Astrocyte (in vitro differentiated cells and primary cell): ENCODE data around the gene CA7. TPM values are rescaled to one million over a fixed set of nuclear protein-coding genes. Genes with fewer than 3 reads are reported as not detected.

Experiments
- DNase-seq: peaks from one replicate; pipeline ENCODE4 v3.0.0-alpha.2; 2010; ENCODE audit warnings: low read depth
- FAIRE-seq: peaks from 2 replicates; lab custom pipeline; 2011; peaks lifted over from hg19 to GRCh38; lab: Jason Lieb, UNC
- H2AFZ ChIP-seq: 2 replicates; pipeline ENCODE4 v1.6.0; 2012; ENCODE audit warnings: low read depth, low read length, inconsistent platforms
- H3K27ac ChIP-seq: 2 replicates; pipeline ENCODE4 v1.5.1; 2011; ENCODE audit warnings: low read depth, low read length, inconsistent platforms
- H3K27me3 ChIP-seq: 2 replicates; pipeline ENCODE4 v1.6.0; 2011; ENCODE audit warnings: low read length, inconsistent platforms; ENCODE audit not compliant: insufficient read depth
- H3K36me3 ChIP-seq: 2 replicates; pipeline ENCODE4 v1.5.1; 2011; ENCODE audit warnings: low read length, inconsistent platforms; ENCODE audit not compliant: insufficient read depth
- H3K4me1 ChIP-seq: 2 replicates; pipeline ENCODE4 v1.5.1; 2011; ENCODE audit warnings: low read length, inconsistent platforms; ENCODE audit not compliant: insufficient read depth
- H3K4me2 ChIP-seq: 2 replicates; pipeline ENCODE4 v1.6.0; 2012; ENCODE audit warnings: low read length, inconsistent platforms
- H3K4me3 ChIP-seq: 2 replicates; pipeline ENCODE4 v1.5.1; 2011; ENCODE audit warnings: low read depth, mild to moderate bottlenecking, low read length, inconsistent platforms; ENCODE audit not compliant: insufficient read depth
- H3K79me2 ChIP-seq: 2 replicates; pipeline ENCODE4 v1.6.0; 2012; ENCODE audit warnings: mild to moderate bottlenecking, low read length, inconsistent platforms; ENCODE audit not compliant: insufficient read depth
- H3K9ac ChIP-seq: 2 replicates; pipeline ENCODE4 v1.6.0; 2012; ENCODE audit warnings: mild to moderate bottlenecking, low read length, inconsistent platforms
- H3K9me3 ChIP-seq: 2 replicates; pipeline ENCODE4 v1.5.1; 2012; ENCODE audit warnings: low read depth, mild to moderate bottlenecking, low read length, inconsistent platforms; ENCODE audit not compliant: insufficient read depth
- H4K20me1 ChIP-seq: 2 replicates; pipeline ENCODE4 v1.6.0; 2012; ENCODE audit warnings: low read length, inconsistent platforms; ENCODE audit not compliant: insufficient read depth
- H3K27ac Mint-ChIP-seq: one replicate; pipeline ENCODE4 v1.8.0; 2021; ENCODE audit warnings: mild to moderate bottlenecking, mixed read lengths; ENCODE audit not compliant: unreplicated experiment
- H3K27me3 Mint-ChIP-seq: one replicate; pipeline ENCODE4 v1.8.0; 2021; ENCODE audit warnings: low read depth, mixed read lengths; ENCODE audit not compliant: unreplicated experiment
- H3K36me3 Mint-ChIP-seq: one replicate; pipeline ENCODE4 v1.8.0; 2021; ENCODE audit warnings: low read depth, mixed read lengths; ENCODE audit not compliant: unreplicated experiment
- H3K4me1 Mint-ChIP-seq: one replicate; pipeline ENCODE4 v1.8.0; 2021; ENCODE audit warnings: low read depth, mixed read lengths; ENCODE audit not compliant: unreplicated experiment
- H3K4me3 Mint-ChIP-seq: one replicate; pipeline ENCODE4 v1.8.0; 2021; ENCODE audit warnings: mild to moderate bottlenecking, moderate library complexity, mixed read lengths; ENCODE audit not compliant: unreplicated experiment
- H3K9me3 Mint-ChIP-seq: one replicate; pipeline ENCODE4 v1.8.0; 2021; ENCODE audit warnings: mild to moderate bottlenecking, mixed read lengths; ENCODE audit not compliant: unreplicated experiment
- EZH2 ChIP-seq: IDR thresholded peaks from 2 replicates; pipeline ENCODE4 v1.6.1; 2012; ENCODE audit warnings: mild to moderate bottlenecking, low read length, inconsistent platforms; ENCODE audit not compliant: insufficient read depth
- total RNA-seq: library from RNA; stranded (reverse); gene quantifications from 2 replicates; pipeline ENCODE4 v1.2.1, GENCODE V29; 2021
- TF ChIP-seq, protein P1 (sequence below): IDR thresholded peaks from 2 replicates; pipeline ENCODE4 v1.5.1; 2011; ENCODE audit warnings: low read depth, mild to moderate bottlenecking, inconsistent platforms, low read length, moderate library complexity; ENCODE audit not compliant: insufficient read depth

CA7 gene
- total RNA-seq, 1 donor from 2014 or later = not detected

DNA sequence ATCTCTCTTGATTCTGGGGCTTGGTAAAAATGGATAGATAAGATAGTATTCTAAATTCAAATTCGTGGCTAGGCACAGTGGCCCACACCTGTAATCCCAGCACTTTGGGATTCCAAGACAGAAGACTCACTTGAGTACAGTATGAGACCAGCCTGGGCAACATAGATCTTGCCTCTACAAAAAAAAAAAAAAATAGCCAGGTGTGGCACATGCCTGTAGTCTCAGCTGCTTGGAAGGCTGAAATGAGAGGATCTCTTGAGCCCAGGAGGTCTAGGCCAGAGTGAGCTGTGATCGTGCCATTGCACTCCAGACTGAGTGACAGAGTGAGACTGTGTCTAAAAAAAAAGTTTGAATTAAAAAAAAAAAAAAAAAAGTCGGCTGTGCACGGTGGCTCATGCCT lies 45.4 kb downstream of the CA7 start:
- H3K27me3 ChIP-seq = no peaks in the 10 kb centered on the region
- Mint-ChIP-seq H3K4me1 (peaks cover 15% of the 10 kb centered on the region), H3K27ac (no peak overlapping the region), H3K9me3 (no peaks in the 10 kb centered on the region), H3K36me3 (peaks cover 11% of the 10 kb centered on the region), H3K27me3 (peaks cover under 1% of the 10 kb centered on the region), H3K4me3 (no peak overlapping the region)
- TF ChIP-seq, protein P1, sequence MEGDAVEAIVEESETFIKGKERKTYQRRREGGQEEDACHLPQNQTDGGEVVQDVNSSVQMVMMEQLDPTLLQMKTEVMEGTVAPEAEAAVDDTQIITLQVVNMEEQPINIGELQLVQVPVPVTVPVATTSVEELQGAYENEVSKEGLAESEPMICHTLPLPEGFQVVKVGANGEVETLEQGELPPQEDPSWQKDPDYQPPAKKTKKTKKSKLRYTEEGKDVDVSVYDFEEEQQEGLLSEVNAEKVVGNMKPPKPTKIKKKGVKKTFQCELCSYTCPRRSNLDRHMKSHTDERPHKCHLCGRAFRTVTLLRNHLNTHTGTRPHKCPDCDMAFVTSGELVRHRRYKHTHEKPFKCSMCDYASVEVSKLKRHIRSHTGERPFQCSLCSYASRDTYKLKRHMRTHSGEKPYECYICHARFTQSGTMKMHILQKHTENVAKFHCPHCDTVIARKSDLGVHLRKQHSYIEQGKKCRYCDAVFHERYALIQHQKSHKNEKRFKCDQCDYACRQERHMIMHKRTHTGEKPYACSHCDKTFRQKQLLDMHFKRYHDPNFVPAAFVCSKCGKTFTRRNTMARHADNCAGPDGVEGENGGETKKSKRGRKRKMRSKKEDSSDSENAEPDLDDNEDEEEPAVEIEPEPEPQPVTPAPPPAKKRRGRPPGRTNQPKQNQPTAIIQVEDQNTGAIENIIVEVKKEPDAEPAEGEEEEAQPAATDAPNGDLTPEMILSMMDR = no peak
- no peak for TF ChIP-seq EZH2
- no peak overlapping the region for H3K4me3 ChIP-seq
- no peak for DNase-seq
- FAIRE-seq = no peak
- H3K36me3 ChIP-seq = peaks cover 9% of the 10 kb centered on the region
- H3K4me1 ChIP-seq = peaks cover 3% of the 10 kb centered on the region
- no peak overlapping the region for H2AFZ ChIP-seq
- H3K79me2 ChIP-seq = peaks cover 6% of the 10 kb centered on the region
- no peak overlapping the region for H3K9ac ChIP-seq
- no peaks in the 10 kb centered on the region for H3K9me3 ChIP-seq
- H4K20me1 ChIP-seq = peaks cover 39% of the 10 kb centered on the region
- H3K27ac ChIP-seq = no peak overlapping the region
- H3K4me2 ChIP-seq = no peak overlapping the region

DNA sequence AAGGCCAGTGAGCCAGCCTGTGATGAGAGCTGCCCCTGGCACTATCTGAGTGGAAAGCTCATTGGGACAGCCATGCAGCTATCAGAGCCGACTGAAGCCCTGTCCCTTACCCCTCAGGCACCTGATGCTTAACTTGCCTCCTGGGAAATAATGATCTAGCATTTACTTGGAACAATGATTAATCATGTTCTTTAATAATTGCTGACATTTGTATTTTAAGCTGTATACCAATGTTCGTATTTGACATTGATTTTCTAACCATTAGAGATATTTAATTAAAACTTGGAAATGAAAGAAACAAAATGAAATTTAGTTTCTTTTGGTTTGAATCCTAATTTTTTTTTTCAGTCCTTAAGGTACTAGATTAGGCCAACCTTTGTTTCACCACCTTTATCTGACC lies 46.6 kb downstream of the CA7 start:
- no peak for FAIRE-seq
- no peak overlapping the region for H3K27ac ChIP-seq
- peaks cover under 1% of the 10 kb centered on the region for H3K36me3 ChIP-seq

DNA sequence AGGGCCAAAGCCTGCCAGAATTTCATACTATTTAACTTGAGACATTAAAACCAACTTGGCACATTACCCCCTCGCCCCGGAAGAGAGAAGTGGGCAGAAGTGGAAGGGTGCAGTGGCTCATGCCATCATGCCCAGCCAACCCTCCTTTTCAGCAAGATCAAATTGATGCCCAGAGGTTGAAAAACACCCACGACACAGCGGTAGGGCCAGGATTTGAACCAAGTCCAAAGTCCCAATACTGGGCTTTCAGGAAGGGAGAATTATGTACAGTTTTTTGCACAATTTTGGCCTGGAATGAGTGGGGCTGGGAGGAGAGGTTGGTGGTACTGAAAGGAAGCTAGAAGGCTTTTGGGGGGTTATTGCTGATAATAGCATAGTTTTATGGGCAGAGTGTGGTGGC lies 47.1 kb downstream of the CA7 start:
- Histone ChIP-seq H3K4me2 (no peak overlapping the region), H3K9ac (no peak overlapping the region), H3K27me3 (no peaks in the 10 kb centered on the region), H3K36me3 (no peaks in the 10 kb centered on the region), H3K4me3 (no peak overlapping the region), H2AFZ (no peak overlapping the region), H3K79me2 (no peaks in the 10 kb centered on the region), H3K27ac (no peak overlapping the region), H3K4me1 (peaks cover 3% of the 10 kb centered on the region), H4K20me1 (peaks cover 24% of the 10 kb centered on the region), H3K9me3 (no peaks in the 10 kb centered on the region)
- Mint-ChIP-seq H3K36me3 (peaks cover 3% of the 10 kb centered on the region), H3K27ac (no peak overlapping the region), H3K27me3 (peaks cover 4% of the 10 kb centered on the region), H3K4me3 (no peak overlapping the region), H3K4me1 (peaks cover 6% of the 10 kb centered on the region), H3K9me3 (no peaks in the 10 kb centered on the region)
- TF ChIP-seq EZH2 = no peak
- TF ChIP-seq, protein P1 = no peak
- no peak for DNase-seq
- no peak for FAIRE-seq

More for the DNA sequence above, 46.6 kb downstream of the CA7 start:
- peaks cover 2% of the 10 kb centered on the region for H3K27me3 Mint-ChIP-seq
- Histone ChIP-seq H3K27me3 (no peaks in the 10 kb centered on the region), H3K4me3 (no peak overlapping the region), H3K9ac (no peak overlapping the region), H3K79me2 (no peaks in the 10 kb centered on the region), H4K20me1 (peaks cover 28% of the 10 kb centered on the region), H3K4me2 (no peak overlapping the region), H2AFZ (no peak overlapping the region), H3K4me1 (peaks cover 3% of the 10 kb centered on the region), H3K9me3 (no peaks in the 10 kb centered on the region)
- peaks cover 3% of the 10 kb centered on the region for H3K36me3 Mint-ChIP-seq
- DNase-seq = no peak
- peaks cover 10% of the 10 kb centered on the region for H3K4me1 Mint-ChIP-seq
- no peak overlapping the region for H3K27ac Mint-ChIP-seq
- TF ChIP-seq, protein P1 = no peak
- TF ChIP-seq EZH2 = no peak
- no peak overlapping the region for H3K4me3 Mint-ChIP-seq
- H3K9me3 Mint-ChIP-seq = no peaks in the 10 kb centered on the region
